SK-N-SH treated with all-trans-retinoic acid at 6 μM for 48 hours (cell line): Measurements from ENCODE around the gene GTF2A1.

Experiments used
- POU6F1 ChIP-seq: fragments of 250-450 bp; sonication (Bioruptor Pico); IDR thresholded peaks from 2 replicates; pipeline ENCODE4 v1.8.0; 2021; ENCODE audit warnings: low read depth, mild to moderate bottlenecking, moderate library complexity, borderline replicate concordance
- RARB ChIP-seq: fragments of 250-450 bp; sonication (Bioruptor Pico); IDR thresholded peaks from 2 replicates; pipeline ENCODE4 v1.8.0; 2021; ENCODE audit warnings: mild to moderate bottlenecking, moderate library complexity
- SNAI2 ChIP-seq: fragments of 250-450 bp; sonication (Bioruptor Pico); IDR thresholded peaks from 2 replicates; pipeline ENCODE4 v1.5.0; 2020; ENCODE audit warnings: mild to moderate bottlenecking, moderate library complexity
- ZFP3 ChIP-seq: fragments of 250-450 bp; sonication (Bioruptor Pico); IDR thresholded peaks from 2 replicates; pipeline ENCODE4 v1.5.0; 2020; ENCODE audit warnings: mild to moderate bottlenecking, moderate library complexity
- ZNF565 ChIP-seq: fragments of 450-650 bp; formaldehyde crosslinking; conservative IDR thresholded peaks from 2 replicates; pipeline ENCODE4 v1.5.0; 2020; ENCODE audit warnings: low read depth, mild to moderate bottlenecking, moderate library complexity
- ZNF70 ChIP-seq: fragments of 450-650 bp; formaldehyde crosslinking; IDR thresholded peaks from 2 replicates; pipeline ENCODE4 v1.5.0; 2020; ENCODE audit warnings: mild to moderate bottlenecking, moderate library complexity
- ZNF8 ChIP-seq: fragments of 450-650 bp; formaldehyde crosslinking; IDR thresholded peaks from 2 replicates; pipeline ENCODE4 v1.5.0; 2020; ENCODE audit warnings: mild to moderate bottlenecking, moderate library complexity
- TF ChIP-seq, protein P1 (sequence below): fragments of 250-450 bp; sonication (Bioruptor Pico); IDR thresholded peaks from 2 replicates; pipeline ENCODE4 v1.8.0; 2020; ENCODE audit warnings: mild to moderate bottlenecking, moderate library complexity, borderline replicate concordance
- TF ChIP-seq, protein P2 (sequence below): fragments of 250-450 bp; sonication (Bioruptor Pico); IDR thresholded peaks from 2 replicates; pipeline ENCODE4 v1.5.1; 2020; ENCODE audit warnings: low read depth, mild to moderate bottlenecking, moderate library complexity
- TF ChIP-seq, protein P3 (sequence below): fragments of 250-450 bp; sonication (Bioruptor Pico); IDR thresholded peaks from 2 replicates; pipeline ENCODE4 v1.5.0; 2020; ENCODE audit warnings: mild to moderate bottlenecking, moderate library complexity

- TF ChIP-seq ZNF8, result no peak
- TF ChIP-seq SNAI2 (CRISPR knock-in tag), result no peak
- TF ChIP-seq, protein P1, sequence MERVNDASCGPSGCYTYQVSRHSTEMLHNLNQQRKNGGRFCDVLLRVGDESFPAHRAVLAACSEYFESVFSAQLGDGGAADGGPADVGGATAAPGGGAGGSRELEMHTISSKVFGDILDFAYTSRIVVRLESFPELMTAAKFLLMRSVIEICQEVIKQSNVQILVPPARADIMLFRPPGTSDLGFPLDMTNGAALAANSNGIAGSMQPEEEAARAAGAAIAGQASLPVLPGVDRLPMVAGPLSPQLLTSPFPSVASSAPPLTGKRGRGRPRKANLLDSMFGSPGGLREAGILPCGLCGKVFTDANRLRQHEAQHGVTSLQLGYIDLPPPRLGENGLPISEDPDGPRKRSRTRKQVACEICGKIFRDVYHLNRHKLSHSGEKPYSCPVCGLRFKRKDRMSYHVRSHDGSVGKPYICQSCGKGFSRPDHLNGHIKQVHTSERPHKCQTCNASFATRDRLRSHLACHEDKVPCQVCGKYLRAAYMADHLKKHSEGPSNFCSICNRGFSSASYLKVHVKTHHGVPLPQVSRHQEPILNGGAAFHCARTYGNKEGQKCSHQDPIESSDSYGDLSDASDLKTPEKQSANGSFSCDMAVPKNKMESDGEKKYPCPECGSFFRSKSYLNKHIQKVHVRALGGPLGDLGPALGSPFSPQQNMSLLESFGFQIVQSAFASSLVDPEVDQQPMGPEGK (CRISPR knock-in tag), result no peak
- no peak for TF ChIP-seq ZNF565 (CRISPR knock-in tag)
- no peak for TF ChIP-seq RARB
- TF ChIP-seq, protein P2, sequence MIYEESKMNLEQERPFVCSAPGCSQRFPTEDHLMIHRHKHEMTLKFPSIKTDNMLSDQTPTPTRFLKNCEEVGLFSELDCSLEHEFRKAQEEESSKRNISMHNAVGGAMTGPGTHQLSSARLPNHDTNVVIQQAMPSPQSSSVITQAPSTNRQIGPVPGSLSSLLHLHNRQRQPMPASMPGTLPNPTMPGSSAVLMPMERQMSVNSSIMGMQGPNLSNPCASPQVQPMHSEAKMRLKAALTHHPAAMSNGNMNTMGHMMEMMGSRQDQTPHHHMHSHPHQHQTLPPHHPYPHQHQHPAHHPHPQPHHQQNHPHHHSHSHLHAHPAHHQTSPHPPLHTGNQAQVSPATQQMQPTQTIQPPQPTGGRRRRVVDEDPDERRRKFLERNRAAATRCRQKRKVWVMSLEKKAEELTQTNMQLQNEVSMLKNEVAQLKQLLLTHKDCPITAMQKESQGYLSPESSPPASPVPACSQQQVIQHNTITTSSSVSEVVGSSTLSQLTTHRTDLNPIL (CRISPR knock-in tag), result no peak
- no peak for TF ChIP-seq ZFP3 (CRISPR knock-in tag)
- no peak for TF ChIP-seq ZNF70 (CRISPR knock-in tag)
- TF ChIP-seq, protein P3, sequence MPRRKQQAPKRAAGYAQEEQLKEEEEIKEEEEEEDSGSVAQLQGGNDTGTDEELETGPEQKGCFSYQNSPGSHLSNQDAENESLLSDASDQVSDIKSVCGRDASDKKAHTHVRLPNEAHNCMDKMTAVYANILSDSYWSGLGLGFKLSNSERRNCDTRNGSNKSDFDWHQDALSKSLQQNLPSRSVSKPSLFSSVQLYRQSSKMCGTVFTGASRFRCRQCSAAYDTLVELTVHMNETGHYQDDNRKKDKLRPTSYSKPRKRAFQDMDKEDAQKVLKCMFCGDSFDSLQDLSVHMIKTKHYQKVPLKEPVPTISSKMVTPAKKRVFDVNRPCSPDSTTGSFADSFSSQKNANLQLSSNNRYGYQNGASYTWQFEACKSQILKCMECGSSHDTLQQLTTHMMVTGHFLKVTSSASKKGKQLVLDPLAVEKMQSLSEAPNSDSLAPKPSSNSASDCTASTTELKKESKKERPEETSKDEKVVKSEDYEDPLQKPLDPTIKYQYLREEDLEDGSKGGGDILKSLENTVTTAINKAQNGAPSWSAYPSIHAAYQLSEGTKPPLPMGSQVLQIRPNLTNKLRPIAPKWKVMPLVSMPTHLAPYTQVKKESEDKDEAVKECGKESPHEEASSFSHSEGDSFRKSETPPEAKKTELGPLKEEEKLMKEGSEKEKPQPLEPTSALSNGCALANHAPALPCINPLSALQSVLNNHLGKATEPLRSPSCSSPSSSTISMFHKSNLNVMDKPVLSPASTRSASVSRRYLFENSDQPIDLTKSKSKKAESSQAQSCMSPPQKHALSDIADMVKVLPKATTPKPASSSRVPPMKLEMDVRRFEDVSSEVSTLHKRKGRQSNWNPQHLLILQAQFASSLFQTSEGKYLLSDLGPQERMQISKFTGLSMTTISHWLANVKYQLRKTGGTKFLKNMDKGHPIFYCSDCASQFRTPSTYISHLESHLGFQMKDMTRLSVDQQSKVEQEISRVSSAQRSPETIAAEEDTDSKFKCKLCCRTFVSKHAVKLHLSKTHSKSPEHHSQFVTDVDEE (CRISPR knock-in tag), result no peak
- TF ChIP-seq POU6F1 (CRISPR knock-in tag), result no peak
Observed at GRCh38 chr14:81161088-81161487, 59.7 kb downstream of the GTF2A1 start.
